ENCODE data around the gene BMPR2.
"Not testable (repeated sequence)": the region's sequence is repeated elsewhere in the genome, so short reads cannot be mapped to it uniquely, and the experiment has no call there.

Gene BMPR2

DNA sequence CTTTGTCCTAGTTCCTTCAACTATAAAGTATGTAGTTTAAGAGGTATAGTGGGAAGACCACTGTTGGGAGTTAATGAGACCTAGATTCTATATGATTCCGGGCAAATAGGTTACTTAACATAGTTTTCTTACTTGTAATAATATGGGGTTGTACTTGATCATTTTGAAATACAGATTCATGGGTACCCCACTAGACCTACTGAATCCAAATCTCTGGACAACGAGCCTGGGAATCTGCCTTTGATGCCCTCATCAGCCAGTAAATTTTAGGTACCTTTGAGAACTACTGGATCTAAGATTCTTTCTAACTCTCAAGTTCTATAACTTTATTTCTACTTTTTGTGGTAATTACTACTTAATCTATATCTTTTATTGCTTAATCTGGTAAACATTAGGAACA is 6.6 kb downstream of the BMPR2 start:
- no peak for DNase-seq (ENCODE audit: low read depth in 2 of 2)

DNA sequence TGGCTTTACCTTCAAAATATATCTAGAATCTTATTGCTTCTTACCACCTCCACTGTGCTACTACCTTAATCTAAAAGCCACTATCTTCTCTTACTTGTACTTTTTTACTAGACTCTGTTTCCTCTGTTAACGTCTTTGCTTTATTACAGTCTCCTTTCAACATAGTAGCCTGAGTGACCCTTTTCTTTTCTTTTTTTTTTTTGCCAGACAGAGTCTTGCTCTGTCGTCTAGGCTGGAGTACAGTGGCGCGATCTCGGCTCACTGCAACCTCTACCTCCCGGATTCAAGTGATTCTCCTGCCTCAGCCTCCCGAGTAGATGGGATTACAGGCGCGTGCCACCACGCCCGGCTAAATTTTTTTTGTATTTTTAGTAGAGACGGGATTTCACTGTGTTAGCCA is 10.4 kb downstream of the BMPR2 start:
- not testable (repeated sequence) for DNase-seq (ENCODE audit: low read depth in 2 of 2)

- DNase-seq (ENCODE audit: low read depth in 2 of 2) = peak in 1 of 2 donors; percentile 14
Measured at GRCh38 chr2:202387608-202388342, 11.6 kb downstream of the BMPR2 start.

GRCh38 chr2:202400941-202401340 is 24.8 kb downstream of the BMPR2 start:
- DNase-seq (ENCODE audit: low read depth in 2 of 2) = no peak

GRCh38 chr2:202405798-202406197 is 29.7 kb downstream of the BMPR2 start:
- DNase-seq (ENCODE audit: low read depth in 2 of 2) = no peak

DNA sequence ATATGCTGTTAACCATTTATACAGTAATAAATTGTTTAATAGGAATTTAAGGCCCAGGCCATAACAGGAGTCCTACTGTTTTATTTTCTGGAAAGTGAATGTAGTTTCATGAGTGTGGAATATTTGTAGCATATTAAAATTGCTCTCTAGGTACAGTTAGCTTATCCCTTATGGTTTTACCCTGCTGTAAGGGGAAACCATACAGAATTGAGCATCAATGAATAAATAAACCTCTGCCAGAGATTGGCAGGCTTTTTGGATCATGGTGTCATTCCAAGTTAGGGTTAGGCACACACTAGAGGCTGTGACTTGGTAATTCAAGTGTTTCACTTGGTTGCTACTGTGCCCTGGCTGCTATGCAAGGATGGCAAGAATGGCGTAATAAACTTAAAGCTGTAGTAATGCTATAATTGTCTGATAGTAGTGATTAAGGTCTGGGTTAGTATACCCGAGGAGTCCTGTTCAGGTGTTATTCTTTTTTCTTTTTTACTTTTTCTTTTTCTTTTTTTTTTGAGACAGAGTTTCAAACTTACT is 30.4 kb downstream of the BMPR2 start:
- DNase-seq (ENCODE audit: low read depth in 2 of 2) = no peak

DNA sequence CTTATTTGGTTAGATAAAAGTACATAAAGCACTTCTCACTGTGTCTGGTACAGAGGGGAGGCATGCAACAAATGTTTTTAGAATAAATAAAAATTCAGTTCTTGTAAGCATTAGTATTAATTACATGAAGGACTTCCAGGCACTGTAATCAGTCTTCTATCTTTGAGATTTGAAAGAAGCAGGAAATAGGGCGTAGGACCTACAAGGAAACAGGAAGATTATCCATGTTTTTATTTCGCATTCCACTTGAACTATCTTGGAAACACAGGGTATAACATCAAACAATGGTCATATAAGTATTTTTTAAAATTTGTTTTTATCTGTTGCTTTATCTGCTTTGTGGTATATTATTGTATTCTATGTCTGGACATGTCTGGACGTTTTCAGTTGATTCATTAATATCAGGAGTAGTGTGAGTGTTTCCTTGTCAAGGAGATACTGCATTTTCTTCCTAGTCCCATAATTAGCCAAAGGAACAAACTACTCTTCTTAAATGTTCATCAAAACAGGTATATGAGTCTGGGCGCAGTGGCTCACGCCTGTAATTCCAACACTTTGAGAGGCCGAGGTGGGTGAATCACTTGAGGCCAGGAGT is 32.5 kb downstream of the BMPR2 start:
- no peak for DNase-seq (ENCODE audit: low read depth in 2 of 2)

DNA sequence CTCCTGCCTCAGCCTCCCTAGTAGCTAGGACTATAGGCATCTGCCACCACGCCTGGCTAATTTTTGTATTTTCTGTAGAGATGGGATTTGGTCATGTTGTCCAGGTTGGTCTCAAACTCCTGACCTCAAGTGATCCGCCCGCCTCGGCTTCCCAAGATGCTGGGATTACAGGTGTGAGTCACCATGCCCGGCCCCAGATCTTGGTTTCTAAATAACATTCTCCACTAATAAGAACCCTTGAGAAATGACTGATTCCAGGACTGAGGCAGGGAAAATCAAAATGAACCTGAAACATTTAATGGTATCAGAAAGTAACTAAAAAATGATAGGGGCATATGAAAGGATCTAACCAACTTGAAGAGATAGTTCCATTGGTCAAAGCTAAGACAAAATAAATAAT is 34.0 kb downstream of the BMPR2 start:
- no peak for DNase-seq (ENCODE audit: low read depth in 2 of 2)

DNA sequence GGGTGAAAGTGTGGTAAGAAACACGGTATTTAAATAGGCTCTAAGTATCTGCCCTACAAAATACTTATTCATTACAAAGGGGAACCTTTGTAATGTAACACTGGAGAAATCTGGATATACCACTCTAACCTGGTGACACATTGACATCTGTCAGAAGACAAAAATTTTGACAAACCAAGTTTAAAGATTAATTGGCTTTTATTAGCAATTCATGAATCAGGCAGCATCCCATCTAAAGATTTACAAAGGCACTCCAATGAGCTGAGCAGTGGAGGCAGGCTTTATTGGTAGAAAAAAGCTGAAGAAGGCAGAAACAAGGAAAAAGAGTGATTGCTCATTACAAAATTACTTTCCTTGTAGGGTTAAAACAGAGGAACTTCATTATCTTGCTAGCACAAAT is 35.0 kb downstream of the BMPR2 start:
- no peak for DNase-seq (ENCODE audit: low read depth in 2 of 2)

DNA sequence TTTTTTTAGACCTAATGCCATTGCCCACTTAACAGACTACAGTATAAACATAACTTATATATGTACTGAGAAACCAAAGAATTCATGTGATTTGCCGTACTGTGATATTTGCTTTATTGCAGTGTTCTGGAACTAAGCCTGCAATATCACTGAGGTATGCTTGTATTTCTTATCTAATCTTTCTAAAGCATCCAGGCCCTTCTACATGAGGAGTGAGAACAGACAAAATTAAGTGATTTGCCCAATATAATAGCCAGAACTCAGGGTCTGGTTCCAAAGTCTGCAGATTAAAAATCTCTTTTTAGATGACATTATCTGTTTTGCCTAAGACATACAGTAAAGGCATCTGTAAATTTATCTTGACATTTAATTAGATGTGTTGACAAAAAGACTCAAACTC is 41.9 kb downstream of the BMPR2 start:
- no peak for DNase-seq (ENCODE audit: low read depth in 2 of 2)

- DNase-seq (ENCODE audit: low read depth in 2 of 2) = no peak
Measured at GRCh38 chr2:202418511-202418910, 42.4 kb downstream of the BMPR2 start.

- no peak for DNase-seq (ENCODE audit: low read depth in 2 of 2)
Measured at GRCh38 chr2:202423139-202423538, 47.0 kb downstream of the BMPR2 start.

GRCh38 chr2:202425036-202425435 is 48.9 kb downstream of the BMPR2 start:
- DNase-seq (ENCODE audit: low read depth in 2 of 2) = no peak

DNA sequence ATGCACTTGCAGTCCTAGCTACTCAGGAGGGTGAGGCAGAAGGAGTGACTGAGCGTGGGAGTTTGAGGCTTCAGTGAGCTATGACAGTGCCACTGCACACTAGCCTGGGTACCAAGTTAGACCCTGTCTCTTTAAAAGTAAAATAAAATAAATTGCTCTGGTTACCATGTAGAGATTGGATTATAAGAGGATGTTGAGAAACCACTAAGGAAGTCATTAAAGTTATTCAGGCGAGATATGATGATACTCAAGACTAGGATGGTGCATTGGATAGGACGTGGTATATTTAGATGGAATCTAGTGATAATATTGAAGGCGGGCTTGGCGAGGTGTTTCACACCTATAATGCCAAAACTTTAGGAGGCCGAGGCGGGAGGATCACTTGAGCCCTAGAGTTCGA is 50.6 kb downstream of the BMPR2 start:
- DNase-seq (ENCODE audit: low read depth in 2 of 2) = no peak

- DNase-seq (ENCODE audit: low read depth in 2 of 2) = no peak
Measured at GRCh38 chr2:202429164-202429980, 53.2 kb downstream of the BMPR2 start.

- no peak for DNase-seq (ENCODE audit: low read depth in 2 of 2)
Measured at GRCh38 chr2:202432776-202433175, 56.6 kb downstream of the BMPR2 start.

- DNase-seq (ENCODE audit: low read depth in 2 of 2) = no peak
Measured at GRCh38 chr2:202434472-202434871, 58.3 kb downstream of the BMPR2 start.

- no peak for DNase-seq (ENCODE audit: low read depth in 2 of 2)
Measured at GRCh38 chr2:202436626-202437025, 60.5 kb downstream of the BMPR2 start.

- DNase-seq (ENCODE audit: low read depth in 2 of 2) = not testable (repeated sequence)
Measured at GRCh38 chr2:202440117-202440516, 64.0 kb downstream of the BMPR2 start.

- DNase-seq (ENCODE audit: low read depth in 2 of 2) = no peak
Measured at GRCh38 chr2:202442882-202443281, 66.8 kb downstream of the BMPR2 start.

DNA sequence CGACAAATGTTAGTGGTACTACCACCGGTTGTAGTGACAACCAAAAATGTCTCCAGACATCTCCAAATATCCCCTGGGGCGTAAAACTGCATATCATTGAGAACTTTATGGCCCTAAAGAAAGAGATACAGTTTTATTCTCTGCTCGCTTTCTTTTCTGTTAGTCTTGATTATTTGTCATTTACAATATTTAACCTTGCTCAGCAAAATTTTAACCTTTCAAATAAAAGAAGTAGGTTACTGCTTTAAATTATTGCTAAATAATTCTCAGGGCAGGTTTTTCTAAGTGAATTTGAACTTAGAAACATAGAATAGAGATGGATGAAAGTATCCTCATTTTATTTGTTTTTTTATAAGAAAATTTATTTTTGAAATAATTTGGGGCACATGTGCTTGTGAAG is 67.9 kb downstream of the BMPR2 start:
- DNase-seq (ENCODE audit: low read depth in 2 of 2) = no peak

DNA sequence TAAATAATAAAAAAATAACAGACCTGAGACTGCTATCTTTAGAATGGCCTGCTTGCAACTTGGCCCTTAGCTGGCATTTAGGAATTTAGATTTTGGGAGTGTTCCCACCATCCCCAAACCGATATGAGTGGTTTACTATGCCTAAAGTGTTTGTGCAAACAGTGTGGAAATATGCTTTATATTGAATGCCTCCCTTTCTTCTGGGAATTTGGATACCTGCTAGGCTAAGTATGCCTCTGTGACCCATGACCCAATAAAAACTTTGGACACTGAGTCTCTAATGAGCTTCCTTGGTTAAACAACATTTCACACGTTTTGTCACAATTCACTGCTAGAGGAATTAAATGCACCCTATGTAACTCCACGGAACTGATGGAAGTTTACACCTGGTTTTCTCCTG is 73.2 kb downstream of the BMPR2 start:
- no peak for DNase-seq (ENCODE audit: low read depth in 2 of 2)

DNA sequence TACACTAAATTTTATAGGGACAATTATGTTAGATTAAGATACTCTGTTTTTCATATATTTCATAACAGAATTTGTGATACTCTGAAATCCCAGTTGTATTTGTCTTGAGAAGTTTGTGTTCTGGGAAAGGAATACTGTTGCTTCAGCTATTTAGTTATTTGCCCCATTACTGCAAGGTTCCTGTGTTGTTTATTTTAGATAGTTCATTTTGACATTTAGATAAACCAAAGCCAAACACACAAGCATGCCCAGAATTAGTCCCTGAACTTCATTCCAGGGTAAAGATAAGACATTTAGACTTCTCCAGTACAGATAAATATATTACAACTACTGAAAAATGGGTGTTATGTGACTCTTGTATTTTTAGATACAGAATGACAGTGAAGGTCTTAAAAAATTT is 74.7 kb downstream of the BMPR2 start:
- no peak for DNase-seq (ENCODE audit: low read depth in 2 of 2)
